Hippocampal formation (tissue), 2 donors: ENCODE data around the gene ASB5.
"Not testable (repeated sequence)": the region's sequence is repeated elsewhere in the genome, so short reads cannot be mapped to it uniquely, and the experiment has no call there.

Experiments
- DNase-seq, 2 donors: peaks; one replicate each; lab custom pipeline; 2025; lab: John Stamatoyannopoulos, UW

Gene ASB5

GRCh38 chr4:176268963-176269362 is at the start of gene ASB5:
ASB5 (minus strand) TSS chr4:176269222; CDS start chr4:176269108, 114 bp downstream.
- DNase-seq = no peak

GRCh38 chr4:176313596-176314336 is 44.7 kb upstream of the ASB5 start:
- no peak for DNase-seq

- DNase-seq = no peak
Observed at GRCh38 chr4:176309772-176310171, 40.8 kb upstream of the ASB5 start.

GRCh38 chr4:176309046-176309445 is 40.0 kb upstream of the ASB5 start:
- no peak for DNase-seq

- no peak for DNase-seq
Observed at GRCh38 chr4:176308441-176308840, 39.4 kb upstream of the ASB5 start.

- DNase-seq = no peak
Observed at GRCh38 chr4:176307666-176307930, 38.6 kb upstream of the ASB5 start.

GRCh38 chr4:176306837-176307665 is 38.0 kb upstream of the ASB5 start:
- no peak for DNase-seq

GRCh38 chr4:176303938-176304337 is 34.9 kb upstream of the ASB5 start:
- DNase-seq = no peak

GRCh38 chr4:176302283-176303275 is 33.6 kb upstream of the ASB5 start:
- DNase-seq = no peak

GRCh38 chr4:176300565-176300964 is 31.5 kb upstream of the ASB5 start:
- no peak for DNase-seq

- no peak for DNase-seq
Observed at GRCh38 chr4:176300036-176300435, 31.0 kb upstream of the ASB5 start.

- no peak for DNase-seq
Observed at GRCh38 chr4:176298664-176299063, 29.6 kb upstream of the ASB5 start.

GRCh38 chr4:176295907-176296306 is 26.9 kb upstream of the ASB5 start:
- not testable (repeated sequence) for DNase-seq

- no peak for DNase-seq
Observed at GRCh38 chr4:176293660-176294059, 24.6 kb upstream of the ASB5 start.

- DNase-seq = no peak
Observed at GRCh38 chr4:176292920-176293319, 23.9 kb upstream of the ASB5 start.

GRCh38 chr4:176291748-176292147 is 22.7 kb upstream of the ASB5 start:
- no peak for DNase-seq

- no peak for DNase-seq
Observed at GRCh38 chr4:176290520-176290919, 21.5 kb upstream of the ASB5 start.

- no peak for DNase-seq
Observed at GRCh38 chr4:176289561-176289960, 20.5 kb upstream of the ASB5 start.

GRCh38 chr4:176288020-176288419 is 19.0 kb upstream of the ASB5 start:
- DNase-seq = no peak

GRCh38 chr4:176287546-176287945 is 18.5 kb upstream of the ASB5 start:
- no peak for DNase-seq

GRCh38 chr4:176286728-176287127 is 17.7 kb upstream of the ASB5 start:
- no peak for DNase-seq

GRCh38 chr4:176279560-176279959 is 10.5 kb upstream of the ASB5 start:
- not testable (repeated sequence) for DNase-seq
